GM23248 (cell line): ENCODE measurements around the gene PDE8B.

Experiments
- EZH2 ChIP-seq: fragments of 200-600 bp; sonication (generic); IDR thresholded peaks from 2 replicates; pipeline ENCODE4 v1.6.1; 2018; ENCODE audit warnings: antibody characterized with exemption, mild to moderate bottlenecking; ENCODE audit not compliant: insufficient read depth, poor library complexity, severe bottlenecking
- EZH2phosphoT487 ChIP-seq: fragments of 200-600 bp; sonication (generic); IDR thresholded peaks from 2 replicates; pipeline ENCODE4 v1.6.1; 2018; ENCODE audit warnings: antibody characterized with exemption, moderate library complexity, mild to moderate bottlenecking, low read depth; ENCODE audit not compliant: insufficient read depth

GRCh38 chr5:77192441-77193050 is 17.9 kb upstream of the PDE8B start:
- no peak for TF ChIP-seq EZH2phosphoT487
- TF ChIP-seq EZH2, result no peak
